Stimulated activated naive CD8-positive, alpha-beta T cell treated with anti-CD3 and anti-CD28 coated beads, Interleukin-15, Interleukin-2, amounts not matched to agents 100 ng/mL and 50 ng/mL, for 24 hours (primary cell): ENCODE data around the gene MTA3.
"Not testable (repeated sequence)": the region's sequence is repeated elsewhere in the genome, so short reads cannot be mapped to it uniquely, and the experiment has no call there.

Experiments
- H3K27ac Mint-ChIP-seq: one replicate; pipeline ENCODE4 v1.8.0; 2021; ENCODE audit warnings: mild to moderate bottlenecking, mixed read lengths
- H3K27me3 Mint-ChIP-seq: one replicate; pipeline ENCODE4 v1.8.0; 2021; ENCODE audit warnings: mixed read lengths
- H3K36me3 Mint-ChIP-seq: one replicate; pipeline ENCODE4 v1.8.0; 2021; ENCODE audit warnings: low read depth, mixed read lengths
- H3K4me1 Mint-ChIP-seq: one replicate; pipeline ENCODE4 v1.8.0; 2021; ENCODE audit warnings: low read depth, mixed read lengths
- H3K4me3 Mint-ChIP-seq: one replicate; pipeline ENCODE4 v1.8.0; 2021; ENCODE audit warnings: mild to moderate bottlenecking, mixed read lengths
- H3K9me3 Mint-ChIP-seq: one replicate; pipeline ENCODE4 v1.8.0; 2021; ENCODE audit warnings: mixed read lengths

MTA3 gene

GRCh38 chr2:42614838-42615237 lies 46.4 kb downstream of the MTA3 start:
- Mint-ChIP-seq H3K27me3 (no peaks in the 10 kb centered on the region), H3K4me1 (peaks cover 13% of the 10 kb centered on the region), H3K4me3 (no peak overlapping the region), H3K36me3 (peaks cover 20% of the 10 kb centered on the region), H3K9me3 (no peaks in the 10 kb centered on the region), H3K27ac (no peak overlapping the region)

DNA sequence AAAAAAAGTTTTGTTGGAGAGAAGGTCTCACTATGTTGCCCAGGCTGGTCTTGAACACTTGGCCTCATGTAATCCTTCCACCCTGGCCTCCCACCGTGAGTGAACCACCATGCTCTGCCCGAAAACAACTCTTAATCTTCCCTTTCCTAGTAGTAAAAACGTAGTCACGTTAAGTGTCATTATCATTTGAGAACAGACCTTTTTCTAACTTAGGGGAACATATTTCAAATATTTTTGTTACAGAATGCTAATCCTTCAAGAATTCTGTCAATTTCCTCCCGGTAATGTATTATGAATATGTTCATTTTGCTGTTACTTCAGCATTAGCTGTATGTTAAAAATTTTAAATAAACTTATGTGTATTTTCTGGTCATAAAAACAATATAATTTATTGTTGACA lies 49.7 kb downstream of the MTA3 start:
- Mint-ChIP-seq H3K27ac (no peak overlapping the region), H3K36me3 (peaks cover 10% of the 10 kb centered on the region), H3K4me1 (peaks cover 13% of the 10 kb centered on the region), H3K4me3 (no peak overlapping the region), H3K27me3 (no peaks in the 10 kb centered on the region), H3K9me3 (no peaks in the 10 kb centered on the region)

DNA sequence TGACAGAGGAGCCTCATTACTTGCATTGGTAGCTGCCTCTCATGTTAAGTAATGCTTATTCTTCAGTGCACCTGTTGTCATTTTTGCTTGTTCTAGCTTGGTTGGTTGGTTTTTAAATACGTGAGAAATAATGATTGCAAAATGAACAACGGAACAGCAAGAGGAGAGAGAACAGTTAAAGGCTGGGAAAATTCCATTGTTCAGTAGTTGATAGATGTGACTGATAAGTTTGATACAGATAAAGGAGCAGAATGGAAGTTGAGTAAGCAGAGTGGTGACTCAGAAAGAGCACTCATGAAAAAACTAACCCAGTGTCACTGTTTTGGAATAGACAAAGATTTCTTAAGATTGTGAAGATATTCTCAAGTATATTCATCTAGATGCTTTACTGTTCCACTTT lies 50.5 kb downstream of the MTA3 start:
- H3K4me3 Mint-ChIP-seq: no peak overlapping the region
- H3K27me3 Mint-ChIP-seq: no peaks in the 10 kb centered on the region
- peaks cover 13% of the 10 kb centered on the region for H3K4me1 Mint-ChIP-seq
- no peaks in the 10 kb centered on the region for H3K9me3 Mint-ChIP-seq
- H3K36me3 Mint-ChIP-seq: peaks cover 10% of the 10 kb centered on the region
- peak overlapping the region; percentile 17 for H3K27ac Mint-ChIP-seq

GRCh38 chr2:42621626-42622025 lies 53.2 kb downstream of the MTA3 start:
- not testable (repeated sequence) for H3K4me3 Mint-ChIP-seq, H3K27me3 Mint-ChIP-seq, H3K27ac Mint-ChIP-seq, H3K9me3 Mint-ChIP-seq
- Mint-ChIP-seq H3K36me3 (peaks cover 10% of the 10 kb centered on the region), H3K4me1 (peaks cover 13% of the 10 kb centered on the region)

DNA sequence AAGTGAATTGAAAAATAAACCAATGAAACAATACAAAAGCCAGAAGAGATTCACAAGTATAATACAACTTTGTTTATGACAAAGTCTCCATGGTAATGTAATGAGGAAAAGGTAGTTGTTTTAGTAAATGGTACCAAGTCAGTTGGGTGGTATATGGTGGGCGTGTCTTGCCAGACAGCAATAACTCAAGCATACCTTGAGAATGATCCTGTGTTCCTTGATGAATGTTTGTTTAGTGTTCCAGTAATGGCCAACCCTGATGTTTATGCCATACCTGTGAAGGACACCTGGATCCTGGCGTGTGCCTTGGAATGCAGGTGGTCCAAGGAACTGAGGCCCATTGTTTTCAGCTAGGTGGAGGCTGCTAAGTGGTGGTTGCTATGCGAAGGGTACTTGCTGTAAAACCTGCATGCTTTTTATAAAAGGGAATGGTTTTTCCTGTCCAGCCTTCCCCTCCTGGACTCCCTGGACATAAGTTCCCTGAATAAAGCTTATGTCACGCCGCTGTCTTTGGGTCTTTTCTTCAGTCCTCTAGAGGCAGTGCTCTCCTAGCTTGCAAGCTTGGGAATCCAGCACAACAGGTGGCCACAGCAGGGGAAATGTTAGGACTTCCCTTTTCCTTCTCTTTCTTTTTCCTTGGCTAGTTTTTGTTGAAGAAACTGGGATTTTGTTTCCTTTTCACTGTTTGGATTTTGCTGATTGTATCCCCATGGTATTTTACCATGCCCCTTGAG lies 54.7 kb downstream of the MTA3 start:
- Mint-ChIP-seq H3K9me3 (no peaks in the 10 kb centered on the region), H3K4me3 (no peak overlapping the region), H3K27ac (no peak overlapping the region), H3K4me1 (peaks cover 13% of the 10 kb centered on the region), H3K36me3 (peaks cover 10% of the 10 kb centered on the region), H3K27me3 (no peaks in the 10 kb centered on the region)

GRCh38 chr2:42624047-42624446 lies 55.6 kb downstream of the MTA3 start:
- H3K27me3 Mint-ChIP-seq: no peaks in the 10 kb centered on the region
- peaks cover 10% of the 10 kb centered on the region for H3K36me3 Mint-ChIP-seq
- peaks cover 6% of the 10 kb centered on the region for H3K4me1 Mint-ChIP-seq
- no peaks in the 10 kb centered on the region for H3K9me3 Mint-ChIP-seq
- H3K4me3 Mint-ChIP-seq: no peak overlapping the region
- no peak overlapping the region for H3K27ac Mint-ChIP-seq

DNA sequence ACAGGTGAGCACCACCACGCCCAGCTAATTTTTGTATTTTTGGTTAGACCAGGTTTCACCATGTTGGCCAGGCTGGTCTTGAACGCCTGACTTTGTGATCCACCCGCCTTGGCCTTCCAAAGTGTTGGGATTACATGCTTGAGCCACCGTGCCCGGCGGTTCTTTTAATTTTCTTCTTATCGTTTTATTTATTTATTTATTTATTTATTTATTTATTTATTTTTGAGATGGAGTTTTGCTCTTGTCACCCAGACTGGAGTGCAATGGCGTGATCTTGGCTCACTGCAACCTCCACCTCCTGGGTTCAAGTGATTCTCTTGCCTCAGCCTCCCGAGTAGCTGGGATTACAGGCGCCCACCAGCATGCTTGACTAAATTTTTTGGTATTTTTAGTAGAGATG lies 59.6 kb downstream of the MTA3 start:
- H3K27ac Mint-ChIP-seq, H3K4me1 Mint-ChIP-seq, H3K36me3 Mint-ChIP-seq, H3K9me3 Mint-ChIP-seq, H3K27me3 Mint-ChIP-seq, H3K4me3 Mint-ChIP-seq: not testable (repeated sequence)

- Mint-ChIP-seq H3K27me3 (no peaks in the 10 kb centered on the region), H3K27ac (no peak overlapping the region), H3K9me3 (no peaks in the 10 kb centered on the region), H3K4me1 (peaks cover 22% of the 10 kb centered on the region), H3K36me3 (peaks cover 7% of the 10 kb centered on the region), H3K4me3 (no peak overlapping the region)
Observed at GRCh38 chr2:42636934-42637333, 68.5 kb downstream of the MTA3 start.

DNA sequence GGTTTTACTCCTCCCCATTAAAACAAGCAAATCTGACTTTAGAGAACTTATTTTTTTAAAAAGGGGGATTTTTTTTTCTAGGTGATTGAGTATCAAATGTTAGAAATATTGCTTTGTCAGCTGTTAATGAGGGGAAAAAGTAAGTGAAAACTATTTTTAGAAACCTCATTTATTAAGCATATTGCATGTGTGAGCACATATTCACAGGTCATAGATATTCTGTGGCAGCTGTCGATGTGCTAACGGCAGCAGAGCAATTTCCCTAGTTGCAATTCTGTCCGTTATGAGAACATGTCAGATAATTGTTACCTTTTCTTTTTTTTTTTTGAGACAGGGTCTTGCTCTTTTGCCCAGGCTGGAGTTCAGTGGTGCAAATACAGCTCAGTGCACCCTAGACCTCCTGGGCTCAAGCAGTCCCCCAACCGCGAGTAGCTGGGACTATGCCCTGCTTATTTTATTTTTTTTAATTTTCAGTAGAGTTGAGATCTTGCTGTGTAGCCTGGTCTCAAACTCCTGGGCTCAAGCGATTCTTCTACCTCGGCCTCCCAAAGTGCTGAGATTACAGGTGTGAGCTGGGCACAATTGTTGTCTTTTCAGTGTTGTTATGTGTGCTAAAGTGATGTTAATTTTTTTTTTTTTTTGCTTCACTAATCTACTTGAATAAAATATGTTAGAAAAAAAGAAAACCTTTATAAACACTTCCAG lies 69.8 kb downstream of the MTA3 start:
- H3K27me3 Mint-ChIP-seq: no peaks in the 10 kb centered on the region
- H3K4me1 Mint-ChIP-seq: peaks cover 22% of the 10 kb centered on the region
- H3K27ac Mint-ChIP-seq: no peak overlapping the region
- H3K36me3 Mint-ChIP-seq: peaks cover 16% of the 10 kb centered on the region
- H3K4me3 Mint-ChIP-seq: no peak overlapping the region
- no peaks in the 10 kb centered on the region for H3K9me3 Mint-ChIP-seq

- Mint-ChIP-seq H3K36me3 (peaks cover 18% of the 10 kb centered on the region), H3K9me3 (no peaks in the 10 kb centered on the region), H3K27me3 (no peaks in the 10 kb centered on the region), H3K27ac (peak overlapping the region; percentile 61), H3K4me1 (peaks cover 22% of the 10 kb centered on the region), H3K4me3 (peak overlapping the region; percentile 60)
Observed at GRCh38 chr2:42639340-42640077, 71.1 kb downstream of the MTA3 start.

GRCh38 chr2:42640261-42640660 lies 71.8 kb downstream of the MTA3 start:
- peaks cover 19% of the 10 kb centered on the region for H3K36me3 Mint-ChIP-seq
- no peaks in the 10 kb centered on the region for H3K27me3 Mint-ChIP-seq
- no peaks in the 10 kb centered on the region for H3K9me3 Mint-ChIP-seq
- H3K4me1 Mint-ChIP-seq: peaks cover 26% of the 10 kb centered on the region
- no peak overlapping the region for H3K27ac Mint-ChIP-seq
- no peak overlapping the region for H3K4me3 Mint-ChIP-seq

DNA sequence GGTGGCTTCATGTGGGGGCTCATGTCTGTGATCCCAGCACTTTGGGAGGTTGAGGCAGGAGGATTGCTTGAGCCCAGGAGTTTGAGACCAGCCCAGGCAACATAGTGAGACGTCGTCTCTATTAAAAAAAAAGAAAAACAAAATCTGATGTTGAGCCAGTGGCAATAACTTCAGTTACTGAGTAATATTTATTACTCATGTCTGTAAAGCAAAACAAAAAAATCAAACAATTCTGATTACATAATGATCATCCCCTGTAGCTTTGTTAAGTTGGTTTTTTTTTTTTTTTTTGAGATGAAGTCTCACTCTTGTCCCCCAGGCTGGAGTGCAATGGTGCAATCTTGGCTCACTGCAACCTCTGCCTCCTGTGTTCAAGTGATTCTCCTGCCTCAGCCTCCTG lies 73.9 kb downstream of the MTA3 start:
- not testable (repeated sequence) for H3K9me3 Mint-ChIP-seq, H3K27ac Mint-ChIP-seq, H3K27me3 Mint-ChIP-seq, H3K4me3 Mint-ChIP-seq
- H3K4me1 Mint-ChIP-seq: peaks cover 26% of the 10 kb centered on the region
- H3K36me3 Mint-ChIP-seq: peaks cover 31% of the 10 kb centered on the region

- no peak overlapping the region for H3K4me3 Mint-ChIP-seq
- no peaks in the 10 kb centered on the region for H3K27me3 Mint-ChIP-seq
- peaks cover 38% of the 10 kb centered on the region for H3K36me3 Mint-ChIP-seq
- H3K4me1 Mint-ChIP-seq: peaks cover 28% of the 10 kb centered on the region
- H3K9me3 Mint-ChIP-seq: no peaks in the 10 kb centered on the region
- no peak overlapping the region for H3K27ac Mint-ChIP-seq
Observed at GRCh38 chr2:42645551-42645950, 77.1 kb downstream of the MTA3 start.

DNA sequence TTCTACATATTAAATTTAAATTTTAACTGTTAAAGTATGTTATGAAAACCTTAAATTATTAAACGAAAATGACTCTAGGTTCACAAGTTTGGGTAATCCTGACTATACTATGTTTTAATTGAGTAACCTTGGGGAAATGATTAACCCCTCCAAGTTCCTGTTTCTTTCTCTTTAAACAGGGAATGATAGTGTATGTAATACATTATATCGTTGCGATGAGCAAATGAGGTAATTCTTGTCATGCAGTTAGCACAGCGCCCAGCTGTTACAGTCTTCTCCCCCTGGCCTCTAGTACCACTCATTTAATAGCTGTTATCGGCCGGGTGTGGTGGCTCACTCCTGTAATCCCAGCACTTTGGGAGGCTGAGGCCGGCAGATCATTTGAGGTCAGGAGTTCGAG lies 80.4 kb downstream of the MTA3 start:
- Mint-ChIP-seq H3K27ac (peak overlapping the region; percentile 91), H3K9me3 (no peaks in the 10 kb centered on the region), H3K36me3 (peaks cover 30% of the 10 kb centered on the region), H3K4me1 (peaks cover 59% of the 10 kb centered on the region), H3K27me3 (no peaks in the 10 kb centered on the region), H3K4me3 (no peak overlapping the region)

- Mint-ChIP-seq H3K9me3 (no peaks in the 10 kb centered on the region), H3K27me3 (no peaks in the 10 kb centered on the region), H3K27ac (no peak overlapping the region), H3K4me1 (peaks cover 71% of the 10 kb centered on the region), H3K36me3 (peaks cover 23% of the 10 kb centered on the region), H3K4me3 (peak overlapping the region; percentile 17)
Observed at GRCh38 chr2:42651057-42651456, 82.6 kb downstream of the MTA3 start.
